Natural killer cell (primary cell): Measurements from ENCODE around the gene RNF213. TPM values are rescaled to one million over a fixed set of nuclear protein-coding genes. Genes with fewer than 3 reads are reported as not detected.

ENCODE experiments used
- ATAC-seq, 3 donors: fragments of 150-1000 bp in 2 of 3; fragments of 200-7000 bp in 1 of 3; cut with Tn5 transposase; 1 replicate in 1 of 3; 2 replicates in 2 of 3; pipeline ENCODE4 v1.10.0; 2021; ENCODE audit warnings: mild to moderate bottlenecking in 2 of 3, moderate library complexity in 2 of 3
- DNase-seq, 2 donors: peaks; one replicate each; pipeline versions ENCODE4 v3.0.0 to v3.0.0-alpha.2; 2013 to 2021; ENCODE audit warnings: mixed read lengths in 1 of 2
- H3K27ac ChIP-seq: one replicate; pipeline ENCODE4 v1.5.1; 2013; ENCODE audit warnings: mild to moderate bottlenecking, low read length
- H3K27me3 ChIP-seq: one replicate; pipeline ENCODE4 v1.6.1; 2013; ENCODE audit warnings: low read length; ENCODE audit not compliant: control insufficient read depth, insufficient read depth
- H3K36me3 ChIP-seq: one replicate; pipeline ENCODE4 v1.6.1; 2013; ENCODE audit warnings: low read length; ENCODE audit not compliant: control insufficient read depth, insufficient read depth
- H3K4me1 ChIP-seq: one replicate; pipeline ENCODE4 v1.6.1; 2013; ENCODE audit warnings: low read length; ENCODE audit not compliant: control insufficient read depth, insufficient read depth
- H3K4me3 ChIP-seq: one replicate; pipeline ENCODE4 v1.5.1; 2013; ENCODE audit warnings: low read length
- H3K9me3 ChIP-seq: one replicate; pipeline ENCODE4 v1.6.1; 2013; ENCODE audit warnings: low read length; ENCODE audit not compliant: control insufficient read depth, insufficient read depth
- H3K27ac Mint-ChIP-seq, 2 donors: one replicate each; pipeline ENCODE4 v1.8.0; 2022; ENCODE audit warnings: mild to moderate bottlenecking in 2 of 2, mixed read lengths in 2 of 2, moderate library complexity in 1 of 2
- H3K27me3 Mint-ChIP-seq, 2 donors: one replicate each; pipeline ENCODE4 v1.8.0; 2022; ENCODE audit warnings: low read depth in 2 of 2, mixed read lengths in 2 of 2
- H3K36me3 Mint-ChIP-seq: one replicate; pipeline ENCODE4 v1.8.0; 2022; ENCODE audit warnings: mixed read lengths
- H3K4me1 Mint-ChIP-seq, 2 donors: one replicate each; pipeline ENCODE4 v1.8.0; 2022; ENCODE audit warnings: mixed read lengths in 2 of 2
- H3K4me3 Mint-ChIP-seq: one replicate; pipeline ENCODE4 v1.8.0; 2022; ENCODE audit warnings: mild to moderate bottlenecking, moderate library complexity, mixed read lengths
- H3K9me3 Mint-ChIP-seq, 2 donors: one replicate each; pipeline ENCODE4 v1.8.0; 2022; ENCODE audit warnings: mixed read lengths in 2 of 2
- whole genome bisulfite sequencing: methylation state at CpG from one replicate; pipeline ENCODE4 v1.1.7; 2013; ENCODE audit warnings: missing lambda C conversion rate; ENCODE audit not compliant: insufficient coverage; 5-methylcytosine and 5-hydroxymethylcytosine counted together
- intact Hi-C: fragments of 100-400 bp; cut with micrococcal nuclease; formaldehyde crosslinking; loops from one replicate; pipeline ENCODE4 v1.14.2; 2022
- total RNA-seq, 4 donors: library from RNA; stranded (reverse); fragments of 120-200 nt in 1 of 4; gene quantifications; one replicate each; pipeline versions ENCODE4 v1.2.3 to v1.2.4, GENCODE V29; 2013 to 2022
- TF ChIP-seq, protein P1 (sequence below): fragments of 200-600 bp; IDR thresholded peaks from one replicate; pipeline ENCODE4 v1.8.0; 2022; ENCODE audit warnings: antibody characterized with exemption

The RNF213 gene
- total RNA-seq, 3 donors from 2014 or later (not counting 1 experiment from before 2014, with no cell fraction given), result 929 to 1,120 (median 1,060) TPM

DNA sequence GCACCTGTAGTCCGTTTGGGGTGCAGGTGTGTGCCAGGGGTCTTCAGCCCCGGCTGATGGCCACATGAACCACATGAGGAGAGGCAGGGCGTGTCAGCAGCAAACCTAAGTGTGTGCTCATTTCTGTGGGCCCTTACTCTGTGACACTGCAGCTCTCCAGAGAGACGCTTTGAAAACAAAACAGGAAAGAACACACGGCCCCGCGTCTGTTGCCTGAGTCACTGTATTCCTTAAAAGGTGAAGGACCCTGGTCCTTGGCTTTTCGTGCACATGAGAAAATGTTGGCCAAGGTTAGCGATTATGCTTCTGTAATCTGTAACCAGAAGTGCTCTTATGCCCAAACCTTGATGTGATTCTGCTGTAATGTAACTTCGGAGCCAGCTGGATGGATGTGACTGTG is 176.9 kb downstream of the RNF213 start:
- Histone ChIP-seq H3K4me1 (no peaks in the 10 kb centered on the region), H3K36me3 (no peaks in the 10 kb centered on the region), H3K4me3 (no peak overlapping the region), H3K27ac (no peak overlapping the region), H3K27me3 (no peaks in the 10 kb centered on the region), H3K9me3 (no peaks in the 10 kb centered on the region)
- ATAC-seq (no peak), DNase-seq (no peak)
- Mint-ChIP-seq H3K27ac (no peak overlapping the region), H3K9me3 (no peaks in the 10 kb centered on the region), H3K4me1 (no peaks in the 10 kb centered on the region), H3K36me3 (no peaks in the 10 kb centered on the region), H3K27me3 (no peaks in the 10 kb centered on the region), H3K4me3 (no peak overlapping the region)
- WGBS, result 79% methylated on average over 10 of the region's 10 CpGs
- TF ChIP-seq, protein P1, sequence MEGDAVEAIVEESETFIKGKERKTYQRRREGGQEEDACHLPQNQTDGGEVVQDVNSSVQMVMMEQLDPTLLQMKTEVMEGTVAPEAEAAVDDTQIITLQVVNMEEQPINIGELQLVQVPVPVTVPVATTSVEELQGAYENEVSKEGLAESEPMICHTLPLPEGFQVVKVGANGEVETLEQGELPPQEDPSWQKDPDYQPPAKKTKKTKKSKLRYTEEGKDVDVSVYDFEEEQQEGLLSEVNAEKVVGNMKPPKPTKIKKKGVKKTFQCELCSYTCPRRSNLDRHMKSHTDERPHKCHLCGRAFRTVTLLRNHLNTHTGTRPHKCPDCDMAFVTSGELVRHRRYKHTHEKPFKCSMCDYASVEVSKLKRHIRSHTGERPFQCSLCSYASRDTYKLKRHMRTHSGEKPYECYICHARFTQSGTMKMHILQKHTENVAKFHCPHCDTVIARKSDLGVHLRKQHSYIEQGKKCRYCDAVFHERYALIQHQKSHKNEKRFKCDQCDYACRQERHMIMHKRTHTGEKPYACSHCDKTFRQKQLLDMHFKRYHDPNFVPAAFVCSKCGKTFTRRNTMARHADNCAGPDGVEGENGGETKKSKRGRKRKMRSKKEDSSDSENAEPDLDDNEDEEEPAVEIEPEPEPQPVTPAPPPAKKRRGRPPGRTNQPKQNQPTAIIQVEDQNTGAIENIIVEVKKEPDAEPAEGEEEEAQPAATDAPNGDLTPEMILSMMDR, result no peak
- intact Hi-C loops, result no loop called here

DNA sequence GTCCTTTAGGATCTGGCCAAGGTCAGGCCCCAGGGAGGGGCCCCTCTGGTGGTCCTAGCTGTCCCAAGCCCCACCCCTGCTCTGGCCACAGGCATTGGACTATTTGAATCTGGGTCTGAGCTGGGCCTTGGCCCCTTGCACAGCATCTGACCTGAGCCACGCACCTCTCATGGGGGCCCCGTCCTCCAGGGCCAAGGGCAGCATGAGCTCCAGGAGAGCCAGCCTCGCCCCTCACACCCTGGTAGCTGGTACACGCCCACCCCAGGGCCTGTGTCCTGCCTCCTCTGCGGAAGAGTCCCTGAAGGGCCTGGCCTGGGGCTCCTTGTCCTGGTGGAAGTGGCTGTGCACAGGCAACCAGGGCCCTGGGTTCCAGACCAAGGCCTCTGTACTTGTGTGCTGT is 178.2 kb downstream of the RNF213 start:
- Mint-ChIP-seq H3K27ac (no peak overlapping the region), H3K9me3 (no peaks in the 10 kb centered on the region), H3K4me1 (no peaks in the 10 kb centered on the region), H3K4me3 (no peak overlapping the region), H3K36me3 (no peaks in the 10 kb centered on the region), H3K27me3 (no peaks in the 10 kb centered on the region)
- no peaks in the 10 kb centered on the region for H3K27me3 ChIP-seq
- TF ChIP-seq, protein P1, result no peak
- intact Hi-C loops, result no loop called here
- DNase-seq (no peak), ATAC-seq (no peak)
- no peaks in the 10 kb centered on the region for H3K36me3 ChIP-seq
- H3K4me1 ChIP-seq, result no peaks in the 10 kb centered on the region
- no peak overlapping the region for H3K27ac ChIP-seq
- WGBS, result 91% methylated on average over 5 of the region's 5 CpGs
- H3K4me3 ChIP-seq, result no peak overlapping the region
- H3K9me3 ChIP-seq, result no peaks in the 10 kb centered on the region

GRCh38 chr17:80439499-80439898 is 178.8 kb downstream of the RNF213 start:
- Mint-ChIP-seq H3K4me1 (no peaks in the 10 kb centered on the region), H3K9me3 (no peaks in the 10 kb centered on the region), H3K36me3 (no peaks in the 10 kb centered on the region), H3K27me3 (no peaks in the 10 kb centered on the region), H3K4me3 (no peak overlapping the region), H3K27ac (no peak overlapping the region)
- Histone ChIP-seq H3K9me3 (no peaks in the 10 kb centered on the region), H3K27ac (no peak overlapping the region), H3K27me3 (no peaks in the 10 kb centered on the region), H3K4me3 (no peak overlapping the region), H3K4me1 (no peaks in the 10 kb centered on the region), H3K36me3 (no peaks in the 10 kb centered on the region)
- DNase-seq, result no peak
- ATAC-seq, result no peak
- TF ChIP-seq, protein P1, result no peak
- WGBS, result 88% methylated on average over 9 of the region's 9 CpGs
- intact Hi-C loops, result no loop called here

- Histone ChIP-seq H3K27ac (no peak overlapping the region), H3K4me1 (no peaks in the 10 kb centered on the region), H3K4me3 (no peak overlapping the region), H3K27me3 (no peaks in the 10 kb centered on the region), H3K36me3 (no peaks in the 10 kb centered on the region), H3K9me3 (no peaks in the 10 kb centered on the region)
- H3K4me1 Mint-ChIP-seq, result no peaks in the 10 kb centered on the region
- intact Hi-C loops, result no loop called here
- H3K36me3 Mint-ChIP-seq, result no peaks in the 10 kb centered on the region
- H3K4me3 Mint-ChIP-seq, result no peak overlapping the region
- TF ChIP-seq, protein P1, result no peak
- ATAC-seq (peak in 2 of 3 donors; percentile 62 to 64), DNase-seq (peak; percentile 44 to 76)
- no peaks in the 10 kb centered on the region for H3K27me3 Mint-ChIP-seq
- WGBS, result 44% methylated on average over 14 of the region's 14 CpGs
- H3K9me3 Mint-ChIP-seq, result no peaks in the 10 kb centered on the region
- H3K27ac Mint-ChIP-seq, result no peak overlapping the region
Measured at GRCh38 chr17:80441133-80441578, 180.5 kb downstream of the RNF213 start.
